Measurements from ENCODE around the gene NANOS1. TPM values are rescaled to one million over a fixed set of nuclear protein-coding genes. Genes with fewer than 3 reads are reported as not detected.

NANOS1 gene
- total and polyA plus RNA-seq, 2 experiments from 2014 or later = 1.0 to 2.5 TPM

DNA sequence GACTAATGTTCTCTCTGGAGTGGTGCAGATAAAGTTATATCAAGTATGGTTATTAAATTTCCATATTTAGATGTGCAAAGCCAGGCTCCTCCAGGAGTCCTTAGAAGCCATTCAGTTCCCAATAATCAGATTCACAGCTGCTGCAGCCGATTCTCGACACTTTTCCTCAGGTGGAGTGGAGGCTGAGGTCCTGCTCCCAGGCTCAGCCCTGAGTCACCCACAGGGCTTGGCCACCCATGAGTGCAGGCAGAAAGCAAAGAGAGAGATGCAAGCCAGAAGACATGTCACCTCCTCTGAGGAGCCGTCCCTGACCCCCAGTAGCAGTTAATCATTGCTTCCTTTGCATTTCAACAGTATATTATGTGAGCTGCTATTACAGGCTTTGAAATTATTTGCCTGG is 36.3 kb upstream of the NANOS1 start:
- TF ChIP-seq, protein P1, sequence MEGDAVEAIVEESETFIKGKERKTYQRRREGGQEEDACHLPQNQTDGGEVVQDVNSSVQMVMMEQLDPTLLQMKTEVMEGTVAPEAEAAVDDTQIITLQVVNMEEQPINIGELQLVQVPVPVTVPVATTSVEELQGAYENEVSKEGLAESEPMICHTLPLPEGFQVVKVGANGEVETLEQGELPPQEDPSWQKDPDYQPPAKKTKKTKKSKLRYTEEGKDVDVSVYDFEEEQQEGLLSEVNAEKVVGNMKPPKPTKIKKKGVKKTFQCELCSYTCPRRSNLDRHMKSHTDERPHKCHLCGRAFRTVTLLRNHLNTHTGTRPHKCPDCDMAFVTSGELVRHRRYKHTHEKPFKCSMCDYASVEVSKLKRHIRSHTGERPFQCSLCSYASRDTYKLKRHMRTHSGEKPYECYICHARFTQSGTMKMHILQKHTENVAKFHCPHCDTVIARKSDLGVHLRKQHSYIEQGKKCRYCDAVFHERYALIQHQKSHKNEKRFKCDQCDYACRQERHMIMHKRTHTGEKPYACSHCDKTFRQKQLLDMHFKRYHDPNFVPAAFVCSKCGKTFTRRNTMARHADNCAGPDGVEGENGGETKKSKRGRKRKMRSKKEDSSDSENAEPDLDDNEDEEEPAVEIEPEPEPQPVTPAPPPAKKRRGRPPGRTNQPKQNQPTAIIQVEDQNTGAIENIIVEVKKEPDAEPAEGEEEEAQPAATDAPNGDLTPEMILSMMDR (IDR thresholded peaks at IDR 0.05; ENCODE audit: low read depth, low read length) = no peak
- Histone ChIP-seq H3K27me3 (no peaks in the 10 kb centered on the region), H3K27ac (no peak overlapping the region), H3K4me3 (no peak overlapping the region), H3K4me1 (ENCODE audit: low read depth) (no peaks in the 10 kb centered on the region), H3K9me3 (ENCODE audit: low read depth) (no peaks in the 10 kb centered on the region), H3K36me3 (no peaks in the 10 kb centered on the region)
- no peak for DNase-seq (ENCODE audit: low read depth in 1 of 2, low spot score in 1 of 2)

DNA sequence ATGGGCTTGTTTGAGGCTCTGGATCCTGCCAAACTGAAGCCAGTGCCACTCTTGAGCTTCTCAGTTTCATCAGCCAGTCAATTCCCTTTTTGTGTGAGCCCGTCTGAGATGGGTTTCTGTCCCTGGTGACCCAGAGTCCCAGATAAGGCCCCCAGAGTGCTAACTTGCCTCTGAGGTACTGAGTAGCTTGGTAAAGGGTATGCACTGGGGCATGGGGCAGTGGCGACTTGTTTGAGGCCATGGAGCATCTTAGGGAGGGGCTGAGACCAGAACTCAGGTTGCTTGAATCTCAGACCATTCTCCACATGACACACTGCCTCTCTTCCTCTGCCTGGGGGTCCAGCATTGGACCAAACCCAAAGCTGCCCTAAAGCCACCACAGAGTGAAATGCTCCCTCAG is 35.2 kb upstream of the NANOS1 start:
- DNase-seq (ENCODE audit: low read depth in 1 of 2, low spot score in 1 of 2) = no peak
- H3K4me1 ChIP-seq (ENCODE audit: low read depth) = no peaks in the 10 kb centered on the region
- TF ChIP-seq, protein P1 (IDR thresholded peaks at IDR 0.05; ENCODE audit: low read depth, low read length) = no peak

DNA sequence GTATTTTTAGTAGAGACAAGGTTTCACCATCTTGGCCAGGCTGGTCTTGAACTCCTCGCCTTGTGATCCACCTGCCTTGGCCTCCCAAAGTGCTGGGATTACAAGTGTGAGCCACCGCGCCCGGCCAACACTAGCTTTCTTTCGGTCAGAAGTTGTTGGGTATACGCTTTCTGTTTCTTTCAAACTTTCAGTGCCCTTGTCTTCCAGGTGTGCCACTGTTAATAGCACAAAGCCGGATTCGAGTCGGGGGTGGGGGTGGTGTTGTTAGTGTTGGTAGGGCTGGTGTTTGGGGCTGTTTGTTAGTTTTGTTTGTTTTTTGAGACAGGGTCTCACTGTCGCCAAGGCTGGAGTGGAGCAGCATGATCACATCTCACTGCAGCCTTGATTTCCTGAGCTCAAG is 33.8 kb upstream of the NANOS1 start:
- Histone ChIP-seq H3K4me1 (ENCODE audit: low read depth) (no peaks in the 10 kb centered on the region), H3K4me3 (no peak overlapping the region), H3K27ac (no peak overlapping the region), H3K27me3 (no peaks in the 10 kb centered on the region), H3K36me3 (no peaks in the 10 kb centered on the region), H3K9me3 (ENCODE audit: low read depth) (no peaks in the 10 kb centered on the region)
- TF ChIP-seq, protein P1 (IDR thresholded peaks at IDR 0.05; ENCODE audit: low read depth, low read length) = no peak
- no peak for DNase-seq (ENCODE audit: low read depth in 1 of 2, low spot score in 1 of 2)

More for the DNA sequence above, 35.2 kb upstream of the NANOS1 start:
- Histone ChIP-seq H3K9me3 (ENCODE audit: low read depth) (no peaks in the 10 kb centered on the region), H3K27ac (no peak overlapping the region), H3K4me3 (no peak overlapping the region), H3K36me3 (no peaks in the 10 kb centered on the region), H3K27me3 (no peaks in the 10 kb centered on the region)

DNA sequence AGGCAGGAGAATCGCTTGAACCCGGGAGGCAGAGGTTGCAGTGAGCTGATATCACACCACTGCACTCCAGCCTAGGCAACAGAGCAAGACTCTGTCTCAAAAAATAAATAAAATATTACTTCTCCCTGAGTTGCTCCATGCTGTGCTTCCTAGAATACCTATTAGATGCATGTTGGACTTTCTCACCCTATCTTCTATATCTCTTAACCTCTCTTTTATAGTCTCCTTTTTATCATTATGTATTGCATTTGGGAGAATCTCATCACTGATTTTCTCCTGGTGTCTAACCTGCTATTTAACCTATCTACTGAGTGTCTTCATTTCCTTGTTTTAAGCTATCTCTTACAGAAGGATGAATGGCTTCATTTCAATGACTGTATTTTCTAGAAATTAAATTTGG is 32.1 kb upstream of the NANOS1 start:
- Histone ChIP-seq H3K27me3 (no peaks in the 10 kb centered on the region), H3K9me3 (ENCODE audit: low read depth) (no peaks in the 10 kb centered on the region), H3K4me1 (ENCODE audit: low read depth) (no peaks in the 10 kb centered on the region), H3K36me3 (no peaks in the 10 kb centered on the region), H3K27ac (no peak overlapping the region), H3K4me3 (no peak overlapping the region)
- TF ChIP-seq, protein P1 (IDR thresholded peaks at IDR 0.05; ENCODE audit: low read depth, low read length) = no peak
- DNase-seq (ENCODE audit: low read depth in 1 of 2, low spot score in 1 of 2) = no peak

DNA sequence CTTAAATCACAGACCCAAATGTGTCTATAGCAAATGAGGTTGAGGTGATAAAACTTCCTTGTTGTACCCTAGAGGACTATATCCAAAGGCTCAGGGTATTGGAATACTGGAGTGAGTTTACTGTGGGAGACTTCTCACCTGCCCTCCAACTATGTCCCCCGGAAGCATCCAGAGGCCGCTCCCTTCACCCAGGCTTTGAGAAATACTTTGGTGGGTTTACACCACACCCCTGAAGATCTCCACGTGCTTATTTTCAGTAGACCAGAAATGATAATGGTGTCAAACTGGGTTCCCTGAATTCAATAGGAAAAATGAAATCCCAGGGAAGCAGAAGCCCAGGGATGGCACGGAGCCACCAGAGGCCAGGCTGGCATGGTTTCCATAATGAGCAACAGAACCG is 31.3 kb upstream of the NANOS1 start:
- DNase-seq (ENCODE audit: low read depth in 1 of 2, low spot score in 1 of 2) = no peak

More for the DNA sequence above, 31.3 kb upstream of the NANOS1 start:
- Histone ChIP-seq H3K4me1 (ENCODE audit: low read depth) (no peaks in the 10 kb centered on the region), H3K27ac (no peak overlapping the region), H3K36me3 (no peaks in the 10 kb centered on the region), H3K27me3 (no peaks in the 10 kb centered on the region), H3K4me3 (no peak overlapping the region), H3K9me3 (ENCODE audit: low read depth) (no peaks in the 10 kb centered on the region)
- TF ChIP-seq, protein P1 (IDR thresholded peaks at IDR 0.05; ENCODE audit: low read depth, low read length) = no peak

All from cardiac muscle cell (in vitro differentiated cells and primary cell).